ENCODE results near the gene POLE2.

Gene POLE2

GRCh38 chr14:49692811-49693734 lies 5.1 kb upstream of the POLE2 start, which contains the start of gene KLHDC1:
KLHDC1 (plus strand) TSS chr14:49693120; CDS start chr14:49693195, 75 bp downstream.
- peaks cover 23% of the 10 kb centered on the region for H3K4me1 ChIP-seq (ENCODE audit: insufficient read depth, low read length, poor library complexity, severe bottlenecking)
- TF ChIP-seq CTCF (conservative IDR thresholded peaks at IDR 0.05; ENCODE audit: low read length) (no peak), EZH2phosphoT487 (IDR thresholded peaks at IDR 0.05; ENCODE audit: borderline replicate concordance) (no peak)
- H3K4me2 ChIP-seq (ENCODE audit: low read depth, low read length, poor library complexity, severe bottlenecking), result peak within 1 kb of the TSS; percentile 77
- peak within 1 kb of the TSS; percentile 94 for H2AFZ ChIP-seq (ENCODE audit: low read length)
- H3K9me3 ChIP-seq (ENCODE audit: insufficient read depth, low read depth, low read length), result no peaks in the 10 kb centered on the region
- no peaks in the 10 kb centered on the region for H3K9me2 ChIP-seq (replicated peaks; ENCODE audit: low read depth, low read length)
- no peaks in the 10 kb centered on the region for H4K20me1 ChIP-seq (ENCODE audit: insufficient read depth, low read length, poor library complexity, severe bottlenecking)
- H3K27me3 ChIP-seq (ENCODE audit: insufficient read depth, low read length, poor library complexity, severe bottlenecking), result no peaks in the 10 kb centered on the region
- no peaks in the 10 kb centered on the region for H3K36me3 ChIP-seq (ENCODE audit: insufficient read depth, low read length)
- peaks cover 16% of the 10 kb centered on the region for H3F3A ChIP-seq (ENCODE audit: low read depth)
- peak within 1 kb of the TSS; percentile 68 for H3K9ac ChIP-seq (ENCODE audit: low read depth, low read length, poor library complexity, severe bottlenecking)
- peaks cover 6% of the 10 kb centered on the region for H3K79me2 ChIP-seq (ENCODE audit: insufficient read depth, low read length)
- peak within 1 kb of the TSS; percentile 76 for H3K4me3 ChIP-seq (ENCODE audit: low read length, poor library complexity, severe bottlenecking)

- H3K9me3 ChIP-seq (ENCODE audit: insufficient read depth, low read depth, low read length), result no peaks in the 10 kb centered on the region
- H3K36me3 ChIP-seq (ENCODE audit: insufficient read depth, low read length), result no peaks in the 10 kb centered on the region
- peak overlapping the region; percentile 68 for H3K9ac ChIP-seq (ENCODE audit: low read depth, low read length, poor library complexity, severe bottlenecking)
- H3K27me3 ChIP-seq (ENCODE audit: insufficient read depth, low read length, poor library complexity, severe bottlenecking), result no peaks in the 10 kb centered on the region
- TF ChIP-seq CTCF (conservative IDR thresholded peaks at IDR 0.05; ENCODE audit: low read length), result no peak
- TF ChIP-seq EZH2phosphoT487 (IDR thresholded peaks at IDR 0.05; ENCODE audit: borderline replicate concordance), result no peak
- H3K4me1 ChIP-seq (ENCODE audit: insufficient read depth, low read length, poor library complexity, severe bottlenecking), result peaks cover 23% of the 10 kb centered on the region
- peaks cover 11% of the 10 kb centered on the region for H3K79me2 ChIP-seq (ENCODE audit: insufficient read depth, low read length)
- peak overlapping the region; percentile 67 for H3K4me2 ChIP-seq (ENCODE audit: low read depth, low read length, poor library complexity, severe bottlenecking)
- H3K4me3 ChIP-seq (ENCODE audit: low read length, poor library complexity, severe bottlenecking), result peak overlapping the region; percentile 76
- peak overlapping the region; percentile 94 for H2AFZ ChIP-seq (ENCODE audit: low read length)
- H4K20me1 ChIP-seq (ENCODE audit: insufficient read depth, low read length, poor library complexity, severe bottlenecking), result no peaks in the 10 kb centered on the region
- H3F3A ChIP-seq (ENCODE audit: low read depth), result peaks cover 16% of the 10 kb centered on the region
- no peaks in the 10 kb centered on the region for H3K9me2 ChIP-seq (replicated peaks; ENCODE audit: low read depth, low read length)
Observed at GRCh38 chr14:49692193-49692757, 4.3 kb upstream of the POLE2 start.

- H3K9me3 ChIP-seq (ENCODE audit: insufficient read depth, low read depth, low read length), result no peaks in the 10 kb centered on the region
- peaks cover 22% of the 10 kb centered on the region for H3K79me2 ChIP-seq (ENCODE audit: insufficient read depth, low read length)
- H3K4me3 ChIP-seq (ENCODE audit: low read length, poor library complexity, severe bottlenecking), result no peak overlapping the region
- H3K4me2 ChIP-seq (ENCODE audit: low read depth, low read length, poor library complexity, severe bottlenecking), result peak overlapping the region; percentile 67
- H3F3A ChIP-seq (ENCODE audit: low read depth), result peaks cover 16% of the 10 kb centered on the region
- H3K9ac ChIP-seq (ENCODE audit: low read depth, low read length, poor library complexity, severe bottlenecking), result no peak overlapping the region
- H4K20me1 ChIP-seq (ENCODE audit: insufficient read depth, low read length, poor library complexity, severe bottlenecking), result peaks cover 10% of the 10 kb centered on the region
- no peaks in the 10 kb centered on the region for H3K27me3 ChIP-seq (ENCODE audit: insufficient read depth, low read length, poor library complexity, severe bottlenecking)
- no peak overlapping the region for H2AFZ ChIP-seq (ENCODE audit: low read length)
- TF ChIP-seq CTCF (conservative IDR thresholded peaks at IDR 0.05; ENCODE audit: low read length), result no peak
- no peak for TF ChIP-seq EZH2phosphoT487 (IDR thresholded peaks at IDR 0.05; ENCODE audit: borderline replicate concordance)
- no peaks in the 10 kb centered on the region for H3K9me2 ChIP-seq (replicated peaks; ENCODE audit: low read depth, low read length)
- peaks cover 32% of the 10 kb centered on the region for H3K4me1 ChIP-seq (ENCODE audit: insufficient read depth, low read length, poor library complexity, severe bottlenecking)
- no peaks in the 10 kb centered on the region for H3K36me3 ChIP-seq (ENCODE audit: insufficient read depth, low read length)
Observed at GRCh38 chr14:49691031-49691430, 3.0 kb upstream of the POLE2 start.

Measured in Loucy (cell line).